GM23338 (cell line): ENCODE measurements around the gene RPS6KA4. TPM values are rescaled to one million over a fixed set of nuclear protein-coding genes. Genes with fewer than 3 reads are reported as not detected.

Experiments
- ATAC-seq: fragments of 200-7000 bp; cut with Tn5 transposase; 3 replicates; pipeline ENCODE4 v1.9.1; 2020
- DNase-seq: peaks from one replicate; pipeline ENCODE4 v3.0.0-alpha.2; 2015; ENCODE audit warnings: low spot score
- H2AFZ ChIP-seq: fragments of 200-600 bp; sonication (generic); 2 replicates; pipeline ENCODE4 v1.8.0; 2016; ENCODE audit warnings: antibody characterized with exemption, mild to moderate bottlenecking, moderate library complexity
- H3F3A ChIP-seq: fragments of 200-600 bp; sonication (generic); replicated peaks from 2 replicates; pipeline ENCODE4 v1.8.0; 2017; ENCODE audit warnings: antibody characterized with exemption, mixed run types, low read depth
- H3K27ac ChIP-seq: fragments of 200-600 bp; sonication (generic); 2 replicates; pipeline ENCODE4 v1.6.1; 2016; ENCODE audit warnings: low read depth
- H3K27me3 ChIP-seq: fragments of 200-600 bp; sonication (generic); 2 replicates; pipeline ENCODE4 v1.8.0; 2016; ENCODE audit warnings: mild to moderate bottlenecking, mixed run types, moderate library complexity; ENCODE audit not compliant: insufficient read depth
- H3K36me3 ChIP-seq: fragments of 200-600 bp; sonication (generic); 2 replicates; pipeline ENCODE4 v1.8.0; 2016; ENCODE audit warnings: mild to moderate bottlenecking; ENCODE audit not compliant: insufficient read depth
- H3K4me1 ChIP-seq: fragments of 200-600 bp; sonication (generic); 2 replicates; pipeline ENCODE4 v1.8.0; 2016; ENCODE audit warnings: mild to moderate bottlenecking, moderate library complexity; ENCODE audit not compliant: insufficient read depth
- H3K4me2 ChIP-seq: fragments of 200-600 bp; sonication (generic); 2 replicates; pipeline ENCODE4 v1.7.1; 2017; ENCODE audit warnings: mixed run types
- H3K4me3 ChIP-seq: fragments of 200-600 bp; sonication (generic); 2 replicates; pipeline ENCODE4 v1.6.1; 2016; ENCODE audit warnings: mixed run types
- H3K79me2 ChIP-seq: fragments of 200-600 bp; sonication (generic); replicated peaks from 2 replicates; pipeline ENCODE4 v1.8.0; 2017; ENCODE audit warnings: mild to moderate bottlenecking; ENCODE audit not compliant: insufficient read depth
- H3K9me2 ChIP-seq: fragments of 200-600 bp; sonication (generic); 2 replicates; pipeline ENCODE4 v1.8.0; 2017; ENCODE audit not compliant: insufficient read depth
- H4K20me1 ChIP-seq: fragments of 200-600 bp; sonication (generic); replicated peaks from 2 replicates; pipeline ENCODE4 v1.8.0; 2017; ENCODE audit warnings: mild to moderate bottlenecking; ENCODE audit not compliant: insufficient read depth
- H3K27ac Mint-ChIP-seq: 2 replicates; pipeline ENCODE4 v1.8.0; 2020; ENCODE audit warnings: inconsistent platforms, mild to moderate bottlenecking, moderate library complexity, mixed read lengths
- H3K27me3 Mint-ChIP-seq: 3 replicates; pipeline ENCODE4 v1.8.0; 2022; ENCODE audit warnings: low read depth, mild to moderate bottlenecking, moderate library complexity, mixed read lengths, inconsistent platforms; ENCODE audit not compliant: insufficient read depth, poor library complexity
- H3K36me3 Mint-ChIP-seq: 3 replicates; pipeline ENCODE4 v1.8.0; 2021; ENCODE audit warnings: low read depth, mild to moderate bottlenecking, inconsistent platforms, moderate library complexity, mixed read lengths
- H3K4me1 Mint-ChIP-seq: 3 replicates; pipeline ENCODE4 v1.8.0; 2020; ENCODE audit warnings: mild to moderate bottlenecking, inconsistent platforms, mixed read lengths
- H3K4me3 Mint-ChIP-seq: 3 replicates; pipeline ENCODE4 v1.8.0; 2021; ENCODE audit warnings: moderate library complexity, mild to moderate bottlenecking, inconsistent platforms, mixed read lengths
- H3K9me3 Mint-ChIP-seq: 3 replicates; pipeline ENCODE4 v1.8.0; 2020; ENCODE audit warnings: moderate library complexity, mild to moderate bottlenecking, inconsistent platforms, mixed read lengths
- CTCF ChIP-seq, 2 experiments: fragments of 200-600 bp in 1 of 2; sonication (generic) in 1 of 2; conservative IDR thresholded peaks; 2 replicates each; pipeline versions ENCODE4 v1.5.1 to v1.6.1; 2016 to 2017; ENCODE audit warnings: antibody characterized with exemption in 2 of 2, low read depth in 2 of 2, mild to moderate bottlenecking in 2 of 2, moderate library complexity in 1 of 2
- EZH2 ChIP-seq: fragments of 200-600 bp; sonication (generic); IDR thresholded peaks from one replicate; pipeline ENCODE4 v1.8.0; 2017; ENCODE audit warnings: antibody characterized with exemption, mild to moderate bottlenecking, low read depth; ENCODE audit not compliant: unreplicated experiment
- polyA plus RNA-seq: library from polyadenylated mRNA; unstranded; fragments of >200 nt; fragmentation: Nextera tagmentation; extraction: Ambion mirVana; gene quantifications from 2 replicates; pipeline ENCODE4 v1.2.1, GENCODE V29; 2016
- total RNA-seq: library from RNA; depleted of rRNA; stranded (reverse); fragments of >200 nt; shearing (Covaris generic); gene quantifications from 2 replicates; pipeline ENCODE4 v1.2.3, GENCODE V29; 2014
- TF ChIP-seq, protein P1 (sequence below): IDR thresholded peaks from one replicate; pipeline ENCODE4 v1.6.1; 2018; ENCODE audit warnings: antibody characterized with exemption; ENCODE audit not compliant: unreplicated experiment
- TF ChIP-seq, protein P2 (sequence below): fragments of 250-450 bp; sonication (Bioruptor Pico); IDR thresholded peaks from 2 replicates; pipeline ENCODE4 v1.5.0; 2020; ENCODE audit warnings: mild to moderate bottlenecking, moderate library complexity

RPS6KA4 gene
- total and polyA plus RNA-seq, 2 experiments from 2014 or later = 3.5 to 19.9 TPM

GRCh38 chr11:64358536-64358906 lies 441 bp upstream of the RPS6KA4 start:
- peak overlapping the region; percentile 50; the same call in 2 of the 3 replicates for H3K4me3 Mint-ChIP-seq
- no peaks in the 10 kb centered on the region for H4K20me1 ChIP-seq
- 0 out of 2 replicates have a peak, but pooled peaks cover 13% of the 10 kb centered on the region for H3F3A ChIP-seq
- H3K4me2 ChIP-seq = peak overlapping the region; percentile 91
- H2AFZ ChIP-seq = no peak overlapping the region
- H3K9me3 Mint-ChIP-seq = no peaks in the 10 kb centered on the region
- peaks cover 17% of the 10 kb centered on the region; the same call in 1 of the 2 replicates for H3K4me1 ChIP-seq
- DNase-seq (no peak), ATAC-seq (no peak)
- no peak for TF ChIP-seq CTCF (conservative IDR thresholded peaks at IDR 0.05; ENCODE audit: low read depth in 2 of 2)
- TF ChIP-seq, protein P1, sequence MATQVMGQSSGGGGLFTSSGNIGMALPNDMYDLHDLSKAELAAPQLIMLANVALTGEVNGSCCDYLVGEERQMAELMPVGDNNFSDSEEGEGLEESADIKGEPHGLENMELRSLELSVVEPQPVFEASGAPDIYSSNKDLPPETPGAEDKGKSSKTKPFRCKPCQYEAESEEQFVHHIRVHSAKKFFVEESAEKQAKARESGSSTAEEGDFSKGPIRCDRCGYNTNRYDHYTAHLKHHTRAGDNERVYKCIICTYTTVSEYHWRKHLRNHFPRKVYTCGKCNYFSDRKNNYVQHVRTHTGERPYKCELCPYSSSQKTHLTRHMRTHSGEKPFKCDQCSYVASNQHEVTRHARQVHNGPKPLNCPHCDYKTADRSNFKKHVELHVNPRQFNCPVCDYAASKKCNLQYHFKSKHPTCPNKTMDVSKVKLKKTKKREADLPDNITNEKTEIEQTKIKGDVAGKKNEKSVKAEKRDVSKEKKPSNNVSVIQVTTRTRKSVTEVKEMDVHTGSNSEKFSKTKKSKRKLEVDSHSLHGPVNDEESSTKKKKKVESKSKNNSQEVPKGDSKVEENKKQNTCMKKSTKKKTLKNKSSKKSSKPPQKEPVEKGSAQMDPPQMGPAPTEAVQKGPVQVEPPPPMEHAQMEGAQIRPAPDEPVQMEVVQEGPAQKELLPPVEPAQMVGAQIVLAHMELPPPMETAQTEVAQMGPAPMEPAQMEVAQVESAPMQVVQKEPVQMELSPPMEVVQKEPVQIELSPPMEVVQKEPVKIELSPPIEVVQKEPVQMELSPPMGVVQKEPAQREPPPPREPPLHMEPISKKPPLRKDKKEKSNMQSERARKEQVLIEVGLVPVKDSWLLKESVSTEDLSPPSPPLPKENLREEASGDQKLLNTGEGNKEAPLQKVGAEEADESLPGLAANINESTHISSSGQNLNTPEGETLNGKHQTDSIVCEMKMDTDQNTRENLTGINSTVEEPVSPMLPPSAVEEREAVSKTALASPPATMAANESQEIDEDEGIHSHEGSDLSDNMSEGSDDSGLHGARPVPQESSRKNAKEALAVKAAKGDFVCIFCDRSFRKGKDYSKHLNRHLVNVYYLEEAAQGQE = no peak
- no peak for TF ChIP-seq EZH2
- no peak overlapping the region for H3K27ac ChIP-seq
- peak overlapping the region; percentile 86 for H3K4me3 ChIP-seq
- H3K27me3 ChIP-seq = peaks cover 14% of the 10 kb centered on the region; the same call in 1 of the 2 replicates
- H3K9me2 ChIP-seq = no peaks in the 10 kb centered on the region
- no peaks in the 10 kb centered on the region for H3K36me3 ChIP-seq
- H3K27me3 Mint-ChIP-seq = peaks cover 18% of the 10 kb centered on the region
- no peak overlapping the region for H3K27ac Mint-ChIP-seq
- no peaks in the 10 kb centered on the region for H3K79me2 ChIP-seq
- peaks cover 29% of the 10 kb centered on the region for H3K4me1 Mint-ChIP-seq
- H3K36me3 Mint-ChIP-seq = peaks cover 12% of the 10 kb centered on the region

GRCh38 chr11:64359712-64360445 lies 917 bp downstream of the RPS6KA4 start:
- DNase-seq (peak; percentile 72), ATAC-seq (peak; percentile 46)
- H3K36me3 ChIP-seq = no peaks in the 10 kb centered on the region
- H3K9me2 ChIP-seq = no peaks in the 10 kb centered on the region
- H3K27ac Mint-ChIP-seq = no peak overlapping the region
- H4K20me1 ChIP-seq = no peaks in the 10 kb centered on the region; the same call in 1 of the 2 replicates
- peaks cover 18% of the 10 kb centered on the region for H3K27me3 Mint-ChIP-seq
- 0 out of 2 replicates have a peak overlapping the region, but pooled peaks have one; percentile 93 for H2AFZ ChIP-seq
- peak overlapping the region; percentile 84 for H3K4me3 Mint-ChIP-seq
- H3K27ac ChIP-seq = no peak overlapping the region
- TF ChIP-seq CTCF (conservative IDR thresholded peaks at IDR 0.05; ENCODE audit: low read depth in 2 of 2) = peak; percentile 14 to 68; a peak in 3 of 4 replicates
- TF ChIP-seq, protein P2, sequence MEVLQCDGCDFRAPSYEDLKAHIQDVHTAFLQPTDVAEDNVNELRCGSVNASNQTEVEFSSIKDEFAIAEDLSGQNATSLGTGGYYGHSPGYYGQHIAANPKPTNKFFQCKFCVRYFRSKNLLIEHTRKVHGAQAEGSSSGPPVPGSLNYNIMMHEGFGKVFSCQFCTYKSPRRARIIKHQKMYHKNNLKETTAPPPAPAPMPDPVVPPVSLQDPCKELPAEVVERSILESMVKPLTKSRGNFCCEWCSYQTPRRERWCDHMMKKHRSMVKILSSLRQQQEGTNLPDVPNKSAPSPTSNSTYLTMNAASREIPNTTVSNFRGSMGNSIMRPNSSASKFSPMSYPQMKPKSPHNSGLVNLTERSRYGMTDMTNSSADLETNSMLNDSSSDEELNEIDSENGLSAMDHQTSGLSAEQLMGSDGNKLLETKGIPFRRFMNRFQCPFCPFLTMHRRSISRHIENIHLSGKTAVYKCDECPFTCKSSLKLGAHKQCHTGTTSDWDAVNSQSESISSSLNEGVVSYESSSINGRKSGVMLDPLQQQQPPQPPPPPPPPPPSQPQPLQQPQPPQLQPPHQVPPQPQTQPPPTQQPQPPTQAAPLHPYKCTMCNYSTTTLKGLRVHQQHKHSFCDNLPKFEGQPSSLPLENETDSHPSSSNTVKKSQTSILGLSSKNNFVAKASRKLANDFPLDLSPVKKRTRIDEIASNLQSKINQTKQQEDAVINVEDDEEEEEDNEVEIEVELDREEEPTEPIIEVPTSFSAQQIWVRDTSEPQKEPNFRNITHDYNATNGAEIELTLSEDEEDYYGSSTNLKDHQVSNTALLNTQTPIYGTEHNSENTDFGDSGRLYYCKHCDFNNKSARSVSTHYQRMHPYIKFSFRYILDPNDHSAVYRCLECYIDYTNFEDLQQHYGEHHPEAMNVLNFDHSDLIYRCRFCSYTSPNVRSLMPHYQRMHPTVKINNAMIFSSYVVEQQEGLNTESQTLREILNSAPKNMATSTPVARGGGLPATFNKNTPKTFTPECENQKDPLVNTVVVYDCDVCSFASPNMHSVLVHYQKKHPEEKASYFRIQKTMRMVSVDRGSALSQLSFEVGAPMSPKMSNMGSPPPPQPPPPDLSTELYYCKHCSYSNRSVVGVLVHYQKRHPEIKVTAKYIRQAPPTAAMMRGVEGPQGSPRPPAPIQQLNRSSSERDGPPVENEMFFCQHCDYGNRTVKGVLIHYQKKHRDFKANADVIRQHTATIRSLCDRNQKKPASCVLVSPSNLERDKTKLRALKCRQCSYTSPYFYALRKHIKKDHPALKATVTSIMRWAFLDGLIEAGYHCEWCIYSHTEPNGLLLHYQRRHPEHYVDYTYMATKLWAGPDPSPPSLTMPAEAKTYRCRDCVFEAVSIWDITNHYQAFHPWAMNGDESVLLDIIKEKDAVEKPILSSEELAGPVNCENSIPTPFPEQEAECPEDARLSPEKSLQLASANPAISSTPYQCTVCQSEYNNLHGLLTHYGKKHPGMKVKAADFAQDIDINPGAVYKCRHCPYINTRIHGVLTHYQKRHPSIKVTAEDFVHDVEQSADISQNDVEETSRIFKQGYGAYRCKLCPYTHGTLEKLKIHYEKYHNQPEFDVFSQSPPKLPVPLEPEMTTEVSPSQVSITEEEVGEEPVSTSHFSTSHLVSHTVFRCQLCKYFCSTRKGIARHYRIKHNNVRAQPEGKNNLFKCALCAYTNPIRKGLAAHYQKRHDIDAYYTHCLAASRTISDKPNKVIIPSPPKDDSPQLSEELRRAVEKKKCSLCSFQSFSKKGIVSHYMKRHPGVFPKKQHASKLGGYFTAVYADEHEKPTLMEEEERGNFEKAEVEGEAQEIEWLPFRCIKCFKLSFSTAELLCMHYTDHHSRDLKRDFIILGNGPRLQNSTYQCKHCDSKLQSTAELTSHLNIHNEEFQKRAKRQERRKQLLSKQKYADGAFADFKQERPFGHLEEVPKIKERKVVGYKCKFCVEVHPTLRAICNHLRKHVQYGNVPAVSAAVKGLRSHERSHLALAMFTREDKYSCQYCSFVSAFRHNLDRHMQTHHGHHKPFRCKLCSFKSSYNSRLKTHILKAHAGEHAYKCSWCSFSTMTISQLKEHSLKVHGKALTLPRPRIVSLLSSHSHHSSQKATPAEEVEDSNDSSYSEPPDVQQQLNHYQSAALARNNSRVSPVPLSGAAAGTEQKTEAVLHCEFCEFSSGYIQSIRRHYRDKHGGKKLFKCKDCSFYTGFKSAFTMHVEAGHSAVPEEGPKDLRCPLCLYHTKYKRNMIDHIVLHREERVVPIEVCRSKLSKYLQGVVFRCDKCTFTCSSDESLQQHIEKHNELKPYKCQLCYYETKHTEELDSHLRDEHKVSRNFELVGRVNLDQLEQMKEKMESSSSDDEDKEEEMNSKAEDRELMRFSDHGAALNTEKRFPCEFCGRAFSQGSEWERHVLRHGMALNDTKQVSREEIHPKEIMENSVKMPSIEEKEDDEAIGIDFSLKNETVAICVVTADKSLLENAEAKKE (CRISPR knock-in tag) = no peak
- H3F3A ChIP-seq = 0 out of 2 replicates have a peak, but pooled peaks cover 13% of the 10 kb centered on the region
- peaks cover 29% of the 10 kb centered on the region for H3K4me1 Mint-ChIP-seq
- H3K36me3 Mint-ChIP-seq = peaks cover 12% of the 10 kb centered on the region
- peaks cover 17% of the 10 kb centered on the region; the same call in 1 of the 2 replicates for H3K4me1 ChIP-seq
- no peaks in the 10 kb centered on the region for H3K79me2 ChIP-seq
- H3K4me3 ChIP-seq = peak overlapping the region; percentile 86
- peaks cover 14% of the 10 kb centered on the region; the same call in 1 of the 2 replicates for H3K27me3 ChIP-seq
- no peaks in the 10 kb centered on the region for H3K9me3 Mint-ChIP-seq
- H3K4me2 ChIP-seq = peak overlapping the region; percentile 91
